HFFc6 (cell line): ENCODE data around the gene MYO10. TPM values are rescaled to one million over a fixed set of nuclear protein-coding genes. Genes with fewer than 3 reads are reported as not detected.

Experiments
- DNase-seq: peaks from one replicate; pipeline ENCODE4 v3.0.0-alpha.2; 2018
- H3K27ac Mint-ChIP-seq: 2 replicates; pipeline ENCODE4 v1.8.0; 2020; ENCODE audit warnings: mild to moderate bottlenecking, mixed read lengths
- H3K27me3 Mint-ChIP-seq: 2 replicates; pipeline ENCODE4 v1.8.0; 2021; ENCODE audit warnings: mild to moderate bottlenecking, moderate library complexity, mixed read lengths; ENCODE audit not compliant: insufficient read depth
- H3K36me3 Mint-ChIP-seq: 2 replicates; pipeline ENCODE4 v1.8.0; 2021; ENCODE audit warnings: low read depth, mixed read lengths
- H3K4me1 Mint-ChIP-seq: 2 replicates; pipeline ENCODE4 v1.8.0; 2020; ENCODE audit warnings: low read depth, mixed read lengths
- H3K4me3 Mint-ChIP-seq: 2 replicates; pipeline ENCODE4 v1.8.0; 2020; ENCODE audit warnings: mild to moderate bottlenecking, moderate library complexity, mixed read lengths
- H3K9me3 Mint-ChIP-seq: 2 replicates; pipeline ENCODE4 v1.8.0; 2020; ENCODE audit warnings: mild to moderate bottlenecking, mixed read lengths
- total RNA-seq, 6 experiments: library from RNA; stranded (reverse); fragmentation: NEBNext Ultra II Directional; extraction: Animal tissue kit (Norgen Biotek cat#: 25700); gene quantifications; 2 replicates in 1 of 6; 3 replicates in 5 of 6; pipeline ENCODE4 v1.2.3, GENCODE V29; 2021
- TF ChIP-seq, protein P1 (sequence below): fragments of 200-600 bp; sonication (generic); IDR thresholded peaks from 2 replicates; pipeline ENCODE4 v1.5.0; 2021; ENCODE audit warnings: antibody characterized with exemption, mild to moderate bottlenecking

MYO10 gene
- total RNA-seq, 6 experiments from 2014 or later: 99.4 to 142 (median 129) TPM

- TF ChIP-seq, protein P1, sequence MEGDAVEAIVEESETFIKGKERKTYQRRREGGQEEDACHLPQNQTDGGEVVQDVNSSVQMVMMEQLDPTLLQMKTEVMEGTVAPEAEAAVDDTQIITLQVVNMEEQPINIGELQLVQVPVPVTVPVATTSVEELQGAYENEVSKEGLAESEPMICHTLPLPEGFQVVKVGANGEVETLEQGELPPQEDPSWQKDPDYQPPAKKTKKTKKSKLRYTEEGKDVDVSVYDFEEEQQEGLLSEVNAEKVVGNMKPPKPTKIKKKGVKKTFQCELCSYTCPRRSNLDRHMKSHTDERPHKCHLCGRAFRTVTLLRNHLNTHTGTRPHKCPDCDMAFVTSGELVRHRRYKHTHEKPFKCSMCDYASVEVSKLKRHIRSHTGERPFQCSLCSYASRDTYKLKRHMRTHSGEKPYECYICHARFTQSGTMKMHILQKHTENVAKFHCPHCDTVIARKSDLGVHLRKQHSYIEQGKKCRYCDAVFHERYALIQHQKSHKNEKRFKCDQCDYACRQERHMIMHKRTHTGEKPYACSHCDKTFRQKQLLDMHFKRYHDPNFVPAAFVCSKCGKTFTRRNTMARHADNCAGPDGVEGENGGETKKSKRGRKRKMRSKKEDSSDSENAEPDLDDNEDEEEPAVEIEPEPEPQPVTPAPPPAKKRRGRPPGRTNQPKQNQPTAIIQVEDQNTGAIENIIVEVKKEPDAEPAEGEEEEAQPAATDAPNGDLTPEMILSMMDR: no peak
- Mint-ChIP-seq H3K4me1 (peaks cover 75% of the 10 kb centered on the region), H3K27ac (no peak overlapping the region; the same call in 1 of the 2 replicates), H3K36me3 (peaks cover 5% of the 10 kb centered on the region), H3K9me3 (no peaks in the 10 kb centered on the region), H3K4me3 (no peak overlapping the region), H3K27me3 (peaks cover 3% of the 10 kb centered on the region)
- DNase-seq: no peak
These were observed 136.3 kb downstream of the MYO10 start for GRCh38 chr5:16799796-16800195.

- no peaks in the 10 kb centered on the region for H3K9me3 Mint-ChIP-seq
- TF ChIP-seq, protein P1: no peak
- H3K4me1 Mint-ChIP-seq: peaks cover 58% of the 10 kb centered on the region
- H3K36me3 Mint-ChIP-seq: peaks cover 5% of the 10 kb centered on the region
- peaks cover 3% of the 10 kb centered on the region; the same call in 1 of the 2 replicates for H3K27me3 Mint-ChIP-seq
- H3K4me3 Mint-ChIP-seq: no peak overlapping the region
- peak overlapping the region; percentile 74; the same call in 1 of the 2 replicates for H3K27ac Mint-ChIP-seq
- no peak for DNase-seq
These were observed 138.1 kb downstream of the MYO10 start for GRCh38 chr5:16797951-16798350.

- TF ChIP-seq, protein P1: no peak
- Mint-ChIP-seq H3K27me3 (peaks cover 3% of the 10 kb centered on the region), H3K36me3 (0 out of 2 replicates have a peak, but pooled peaks cover 4% of the 10 kb centered on the region), H3K27ac (peak overlapping the region; percentile 45; the same call in 1 of the 2 replicates), H3K4me1 (peaks cover 61% of the 10 kb centered on the region), H3K9me3 (no peaks in the 10 kb centered on the region), H3K4me3 (no peak overlapping the region)
- DNase-seq: no peak
These were observed 141.7 kb downstream of the MYO10 start for GRCh38 chr5:16794269-16794913.

DNA sequence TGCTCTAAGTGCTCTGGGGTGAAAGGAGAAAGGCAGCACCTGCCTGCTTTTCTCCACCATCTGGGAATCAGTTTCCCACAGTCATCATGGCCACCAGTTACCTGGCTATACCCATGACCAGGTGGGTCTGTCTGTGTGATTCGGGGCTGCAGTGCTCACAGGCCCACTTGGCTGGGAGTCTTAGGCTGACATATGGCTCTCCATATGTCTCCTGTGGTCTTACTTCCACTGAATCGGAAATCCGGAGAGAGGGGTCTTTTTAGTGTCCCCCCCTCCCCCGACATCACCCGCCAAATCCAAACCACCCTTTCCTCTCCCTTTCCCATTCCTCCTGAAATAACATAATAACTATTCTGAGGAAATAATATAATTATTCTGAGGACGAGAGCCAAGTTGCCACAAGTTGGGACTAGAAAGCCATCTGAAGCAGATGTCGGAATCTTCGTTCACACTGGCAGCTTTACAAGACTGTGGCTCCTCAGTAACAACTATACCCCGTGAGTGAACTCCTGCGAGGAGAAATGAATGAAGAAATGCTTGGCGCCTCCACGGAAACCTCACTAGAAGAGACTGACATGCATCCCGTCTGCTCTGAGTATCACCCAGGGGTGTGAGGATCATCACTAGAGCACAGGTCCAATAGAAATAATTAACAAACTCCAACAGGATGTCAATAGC is 143.4 kb downstream of the MYO10 start:
- no peak overlapping the region for H3K4me3 Mint-ChIP-seq
- TF ChIP-seq, protein P1: no peak
- no peaks in the 10 kb centered on the region for H3K9me3 Mint-ChIP-seq
- peak overlapping the region; percentile 68; the same call in 1 of the 2 replicates for H3K27ac Mint-ChIP-seq
- no peak for DNase-seq
- H3K4me1 Mint-ChIP-seq: peaks cover 58% of the 10 kb centered on the region
- H3K27me3 Mint-ChIP-seq: peaks cover 5% of the 10 kb centered on the region
- H3K36me3 Mint-ChIP-seq: peaks cover 13% of the 10 kb centered on the region

- peaks cover 13% of the 10 kb centered on the region for H3K36me3 Mint-ChIP-seq
These were observed 144.0 kb downstream of the MYO10 start for GRCh38 chr5:16791904-16792597.

More at GRCh38 chr5:16791904-16792597, 144.0 kb downstream of the MYO10 start:
- Mint-ChIP-seq H3K27ac (peak overlapping the region; percentile 68), H3K9me3 (no peaks in the 10 kb centered on the region), H3K4me3 (no peak overlapping the region), H3K27me3 (peaks cover 5% of the 10 kb centered on the region), H3K4me1 (peaks cover 58% of the 10 kb centered on the region)
- no peak for DNase-seq
- TF ChIP-seq, protein P1: no peak
